HepG2 (cell line): ENCODE measurements around the gene RAB3C. TPM values are rescaled to one million over a fixed set of nuclear protein-coding genes. Genes with fewer than 3 reads are reported as not detected.

Experiments
- ATAC-seq: fragments of 200-7000 bp; cut with Tn5 transposase; 3 replicates; pipeline ENCODE4 v1.9.1; 2020; ENCODE audit warnings: mild to moderate bottlenecking, moderate library complexity
- BruUV-seq: library from RNA; stranded (reverse); fragments of 400-500 nt; replicated peaks from 2 replicates; lab custom pipeline; 2021; lab: Mats Ljungman, UMichigan
- CTCF ChIA-PET: fragments of 300-600 bp; formaldehyde crosslinking; extraction: SDS; loops from one replicate; lab custom pipeline; 2021; ENCODE audit warnings: low total read pairs, inconsistent platforms, low intra/inter-chr PET ratio; lab: Yijun Ruan, JAX
- POLR2A ChIA-PET: fragments of 350-600 bp; sonication (Branson Sonifier 250); formaldehyde crosslinking; loops from one replicate; lab custom pipeline; 2020; ENCODE audit warnings: antibody characterized with exemption, inconsistent platforms; lab: Yijun Ruan, JAX
- DNase-seq: peaks from one replicate; pipeline ENCODE4 v3.0.0-alpha.2; 2015; ENCODE audit warnings: low spot score
- FAIRE-seq: peaks from 3 replicates; lab custom pipeline; 2011; peaks lifted over from hg19 to GRCh38; lab: Jason Lieb, UNC
- H2AFZ ChIP-seq: one replicate; pipeline ENCODE4 v1.6.1; 2011; ENCODE audit warnings: low read length, inconsistent platforms
- H3K27ac ChIP-seq: fragments of 300-600 bp; 3 replicates; pipeline ENCODE4 v1.8.0; 2011; ENCODE audit warnings: mixed run types, mild to moderate bottlenecking, mixed read lengths, low read length, inconsistent platforms; ENCODE audit not compliant: insufficient read depth; ENCODE audit errors: extremely low read length
- H3K27me3 ChIP-seq, 2 experiments: fragments of 200-600 bp in 1 of 2; 2 replicates in 1 of 2; 3 replicates in 1 of 2; pipeline versions ENCODE4 v1.6.0 to v1.8.0; 2011; ENCODE audit warnings: low read length in 2 of 2, mild to moderate bottlenecking in 2 of 2, moderate library complexity in 2 of 2, inconsistent platforms in 1 of 2; ENCODE audit not compliant: insufficient read depth in 2 of 2, control insufficient read depth in 1 of 2
- H3K36me3 ChIP-seq, 2 experiments: fragments of 200-600 bp in 1 of 2; replicated peaks in 1 of 2; 2 replicates in 1 of 2; 3 replicates in 1 of 2; pipeline versions ENCODE4 v1.5.1 to v1.8.0; 2011; ENCODE audit warnings: low read length in 2 of 2, inconsistent platforms in 1 of 2; ENCODE audit not compliant: insufficient read depth in 2 of 2, control insufficient read depth in 1 of 2
- H3K4me1 ChIP-seq: 2 replicates; pipeline ENCODE4 v1.5.1; 2012; ENCODE audit warnings: low read length, inconsistent platforms; ENCODE audit not compliant: insufficient read depth
- H3K4me2 ChIP-seq: 2 replicates; pipeline ENCODE4 v1.6.0; 2011; ENCODE audit warnings: low read depth, low read length, inconsistent platforms
- H3K4me3 ChIP-seq, 3 experiments: fragments of 200-600 bp in 1 of 3; sonication (generic), shearing (Covaris generic) in 1 of 3; replicated peaks in 1 of 3; 2 replicates each; pipeline ENCODE4 v1.5.1; 2011 to 2016; ENCODE audit warnings: low read length in 3 of 3, inconsistent platforms in 2 of 3, low read depth in 2 of 3, mild to moderate bottlenecking in 2 of 3, control low read depth in 1 of 3, mixed read lengths in 1 of 3; ENCODE audit not compliant: insufficient read depth in 1 of 3
- H3K79me2 ChIP-seq: one replicate; pipeline ENCODE4 v1.6.1; 2011; ENCODE audit warnings: low read length, inconsistent platforms; ENCODE audit not compliant: insufficient read depth
- H3K9ac ChIP-seq: 2 replicates; pipeline ENCODE4 v1.6.0; 2011; ENCODE audit warnings: mild to moderate bottlenecking, low read depth, low read length, inconsistent platforms; ENCODE audit not compliant: insufficient read depth
- H3K9me3 ChIP-seq: 2 replicates; pipeline ENCODE4 v1.5.1; 2012; ENCODE audit warnings: mild to moderate bottlenecking, low read length
- H4K20me1 ChIP-seq: 2 replicates; pipeline ENCODE4 v1.6.0; 2011; ENCODE audit warnings: inconsistent platforms, mild to moderate bottlenecking, low read length, moderate library complexity; ENCODE audit not compliant: insufficient read depth
- BORCS8-MEF2B ChIP-seq: sonication (generic); formaldehyde crosslinking; IDR thresholded peaks from 2 replicates; pipeline ENCODE4 v1.8.0; 2022; ENCODE audit warnings: mild to moderate bottlenecking, missing genetic modification reagents
- CBX2 ChIP-seq, 2 experiments: fragments of 200-600 bp in 1 of 2; sonication (generic); formaldehyde crosslinking in 1 of 2; IDR thresholded peaks; 2 replicates each; pipeline versions ENCODE4 v1.7.0 to v1.8.1; 2018 to 2022; ENCODE audit warnings: low read depth in 2 of 2, low read length in 1 of 2, mild to moderate bottlenecking in 1 of 2, missing genetic modification reagents in 1 of 2
- CENPX ChIP-seq: sonication (generic); formaldehyde crosslinking; IDR thresholded peaks from 2 replicates; pipeline ENCODE4 v1.9.0; 2021; ENCODE audit warnings: mild to moderate bottlenecking, missing genetic modification reagents, moderate library complexity
- CHD2 ChIP-seq: IDR thresholded peaks from 2 replicates; pipeline ENCODE4 v1.6.1; 2011; ENCODE audit warnings: low read depth, low read length, improper control_type of control experiment
- JUND ChIP-seq: sonication (generic); formaldehyde crosslinking; IDR thresholded peaks from 2 replicates; pipeline ENCODE4 v1.8.0; 2022; ENCODE audit warnings: mild to moderate bottlenecking, missing genetic modification reagents
- RAD51 ChIP-seq: fragments of 450-650 bp; IDR thresholded peaks from 2 replicates; pipeline ENCODE4 v1.6.1; 2016; ENCODE audit warnings: borderline replicate concordance
- ZNF256 ChIP-seq: sonication (generic); formaldehyde crosslinking; conservative IDR thresholded peaks from 2 replicates; pipeline ENCODE4 v1.4.0; 2020; ENCODE audit warnings: missing genetic modification reagents
- ZNF280D ChIP-seq: sonication (generic); formaldehyde crosslinking; IDR thresholded peaks from 2 replicates; pipeline ENCODE4 v1.5.1; 2020; ENCODE audit warnings: mild to moderate bottlenecking, missing genetic modification reagents
- whole genome bisulfite sequencing: methylation state at CpG from one replicate; pipeline ENCODE4 v1.1.6; 2017; ENCODE audit warnings: low lambda C conversion rate; 5-methylcytosine and 5-hydroxymethylcytosine counted together
- in situ Hi-C: cut with HindIII; loops from 2 replicates; pipeline ENCODE4 v1.10.0; 2017; ENCODE audit warnings: low pct_unique_long_range_greater_than_20kb; ENCODE audit not compliant: extremely low pct_ligation_motif_present
- intact Hi-C: fragments of 100-400 bp; cut with micrococcal nuclease; formaldehyde crosslinking; loops from one replicate; pipeline ENCODE4 v1.10.0; 2022; ENCODE audit not compliant: unreplicated experiment
- polyA plus RNA-seq, 8 experiments: library from polyadenylated mRNA; depleted of rRNA in 3 of 8; stranded (reverse) in 7 of 8; unstranded in 1 of 8; fragments of >200 nt; fragmentation: Illumina TruSeq in 4 of 8; extraction: Trizol in 4 of 8; gene quantifications; 2 replicates each; pipeline versions ENCODE4 v1.2.1 to v1.2.3, GENCODE V29; 2011 to 2016; ENCODE audit warnings: low read depth in 4 of 8, missing spikeins in 1 of 8, mixed read lengths in 1 of 8; ENCODE audit not compliant: insufficient read depth in 1 of 8
- total RNA-seq, 5 experiments: library from RNA; depleted of rRNA; stranded (reverse); fragments of >200 nt; fragmentation: Illumina TruSeq; extraction: Trizol; gene quantifications; 2 replicates each; pipeline ENCODE4 v1.2.3, GENCODE V29; 2016; ENCODE audit warnings: low read depth in 1 of 5

The RAB3C gene
- total and polyA plus RNA-seq, 2 of the 13 experiments (the other 11 are each of a cell fraction or from before 2014, with no cell fraction given): not detected

DNA sequence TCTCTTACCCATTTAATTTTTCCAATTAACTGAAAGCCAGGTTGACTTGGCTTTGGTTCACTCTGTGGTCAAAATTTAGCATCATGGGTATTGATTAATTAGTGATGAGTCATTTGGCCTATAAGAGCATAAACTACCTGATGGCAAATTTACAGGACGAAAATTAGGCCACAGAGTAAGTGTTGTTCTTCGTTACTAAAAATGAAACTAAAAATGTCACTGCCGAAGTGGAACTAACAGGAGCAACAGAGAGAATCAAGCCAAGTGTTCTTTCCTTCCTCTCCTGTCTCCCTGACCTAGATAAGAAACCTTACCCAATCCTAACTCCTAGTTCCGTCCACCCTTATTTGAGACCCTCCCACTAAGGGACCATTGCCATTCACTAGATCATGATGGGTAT lies 176.9 kb downstream of the RAB3C start:
- POLR2A ChIA-PET: no interaction called here
- H3K4me2 ChIP-seq: peak overlapping the region; percentile 58
- DNase-seq: no peak
- no peaks in the 10 kb centered on the region for H3K4me1 ChIP-seq
- no peaks in the 10 kb centered on the region for H3K27me3 ChIP-seq
- H3K36me3 ChIP-seq: no peaks in the 10 kb centered on the region
- no peaks in the 10 kb centered on the region for H3K9me3 ChIP-seq
- intact Hi-C loops: no loop called here
- no peaks in the 10 kb centered on the region for H3K79me2 ChIP-seq
- BruUV-seq: no TSS peak
- peak overlapping the region in 2 of 3 experiments; percentile 6 to 22; a peak in 3 of 6 replicates for H3K4me3 ChIP-seq
- CTCF ChIA-PET: no interaction called here
- no peaks in the 10 kb centered on the region for H4K20me1 ChIP-seq
- no peak for ATAC-seq
- 1% methylated on average over 4 of the region's 4 CpGs for WGBS
- H3K27ac ChIP-seq: no peak overlapping the region
- H2AFZ ChIP-seq: peak overlapping the region; percentile 46
- in situ Hi-C loops: no loop called here
- no peak overlapping the region for H3K9ac ChIP-seq
- TF ChIP-seq ZNF280D: no peak
- no peak for TF ChIP-seq BORCS8-MEF2B (CRISPR knock-in tag)
- no peak for TF ChIP-seq JUND (CRISPR knock-in tag)
- TF ChIP-seq ZNF256 (CRISPR knock-in tag): no peak
- TF ChIP-seq RAD51: no peak
- TF ChIP-seq CHD2: no peak
- no peak for TF ChIP-seq CENPX (CRISPR knock-in tag)
- no peak for TF ChIP-seq CBX2 (IDR thresholded peaks at IDR 0.05; ENCODE audit: low read depth, low read length)
- no peak for TF ChIP-seq CBX2 (CRISPR knock-in tag; IDR thresholded peaks at IDR 0.05; ENCODE audit: low read depth)
- FAIRE-seq: no peak
